ENCODE measurements around the gene BANK1. TPM values are rescaled to one million over a fixed set of nuclear protein-coding genes. Genes with fewer than 3 reads are reported as not detected.

BANK1 gene
- total and polyA plus RNA-seq, 2 donors from 2014 or later, result 1.8 to 7.4 TPM

DNA sequence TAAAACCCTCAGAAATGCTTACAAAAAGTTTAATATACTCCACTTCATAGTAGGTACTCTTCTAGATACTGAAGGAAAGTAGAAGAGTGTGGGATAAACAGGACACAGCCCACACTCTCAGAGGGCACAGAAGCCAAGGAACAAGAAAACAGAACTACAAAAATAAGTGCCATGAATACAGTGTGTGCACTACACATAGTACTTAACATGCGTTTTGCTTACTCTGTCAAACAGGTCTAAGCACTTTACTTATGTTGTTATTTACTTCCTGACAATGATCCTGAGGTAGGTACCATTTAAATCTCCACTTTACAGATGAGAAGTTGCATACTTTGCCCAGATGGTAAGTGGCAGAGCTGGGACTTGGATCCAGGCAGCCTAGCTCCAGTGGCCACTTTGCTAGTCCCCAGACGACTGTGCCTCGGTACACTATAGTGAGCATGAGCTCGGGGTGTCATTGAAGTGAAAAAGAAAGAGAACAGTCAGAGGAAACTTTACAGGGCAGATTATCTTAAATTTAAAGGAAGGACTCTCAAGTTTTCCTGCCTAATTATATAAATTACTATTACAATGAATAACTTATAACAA is 120.3 kb downstream of the BANK1 start:
- TF ChIP-seq, protein P1, sequence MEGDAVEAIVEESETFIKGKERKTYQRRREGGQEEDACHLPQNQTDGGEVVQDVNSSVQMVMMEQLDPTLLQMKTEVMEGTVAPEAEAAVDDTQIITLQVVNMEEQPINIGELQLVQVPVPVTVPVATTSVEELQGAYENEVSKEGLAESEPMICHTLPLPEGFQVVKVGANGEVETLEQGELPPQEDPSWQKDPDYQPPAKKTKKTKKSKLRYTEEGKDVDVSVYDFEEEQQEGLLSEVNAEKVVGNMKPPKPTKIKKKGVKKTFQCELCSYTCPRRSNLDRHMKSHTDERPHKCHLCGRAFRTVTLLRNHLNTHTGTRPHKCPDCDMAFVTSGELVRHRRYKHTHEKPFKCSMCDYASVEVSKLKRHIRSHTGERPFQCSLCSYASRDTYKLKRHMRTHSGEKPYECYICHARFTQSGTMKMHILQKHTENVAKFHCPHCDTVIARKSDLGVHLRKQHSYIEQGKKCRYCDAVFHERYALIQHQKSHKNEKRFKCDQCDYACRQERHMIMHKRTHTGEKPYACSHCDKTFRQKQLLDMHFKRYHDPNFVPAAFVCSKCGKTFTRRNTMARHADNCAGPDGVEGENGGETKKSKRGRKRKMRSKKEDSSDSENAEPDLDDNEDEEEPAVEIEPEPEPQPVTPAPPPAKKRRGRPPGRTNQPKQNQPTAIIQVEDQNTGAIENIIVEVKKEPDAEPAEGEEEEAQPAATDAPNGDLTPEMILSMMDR (IDR thresholded peaks at IDR 0.05; ENCODE audit: borderline replicate concordance, extremely low read depth, insufficient read depth), result no peak
- H3K9ac ChIP-seq (ENCODE audit: low read length in 3 of 3), result no peak overlapping the region
- DNase-seq (no peak), FAIRE-seq (no peak)
- H3K36me3 ChIP-seq (ENCODE audit: control insufficient read depth in 2 of 3, insufficient read depth in 3 of 3, low read length in 3 of 3), result no peaks in the 10 kb centered on the region
- intact Hi-C loops (cut with DNase I), result no loop called here
- H3K27ac ChIP-seq (ENCODE audit: low read depth in 2 of 2, low read length in 2 of 2), result no peak overlapping the region
- no peak overlapping the region for H3K4me3 ChIP-seq (ENCODE audit: low read length in 3 of 3)
- H3K9me3 ChIP-seq (ENCODE audit: control insufficient read depth in 2 of 3, insufficient read depth in 1 of 3, low read length in 3 of 3), result no peaks in the 10 kb centered on the region
- no peaks in the 10 kb centered on the region for H3K27me3 ChIP-seq (ENCODE audit: control insufficient read depth, insufficient read depth, low read length)
- no peaks in the 10 kb centered on the region for H3K4me1 ChIP-seq (ENCODE audit: control insufficient read depth in 2 of 3, insufficient read depth in 2 of 3, low read depth in 1 of 3, low read length in 3 of 3)

DNA sequence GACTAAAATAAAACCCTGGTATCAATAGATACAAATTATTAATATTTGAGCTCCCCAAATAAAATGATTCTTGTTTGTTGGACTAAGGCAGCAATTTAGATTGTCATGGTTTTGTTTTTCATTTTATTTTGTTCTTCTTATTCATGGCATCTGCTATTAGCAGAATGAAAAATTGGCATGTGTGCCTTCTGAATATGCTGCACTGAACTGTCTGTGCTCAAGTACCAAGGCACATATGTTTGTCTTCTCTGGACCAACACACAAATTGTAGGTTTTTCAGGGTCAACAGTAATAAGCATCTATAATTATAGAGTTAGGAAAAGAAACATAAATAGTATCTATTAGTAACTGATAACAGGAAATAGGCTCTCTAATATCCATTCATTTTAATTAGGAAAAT is 121.1 kb downstream of the BANK1 start:
- no peaks in the 10 kb centered on the region for H3K36me3 ChIP-seq (ENCODE audit: control insufficient read depth in 2 of 3, insufficient read depth in 3 of 3, low read length in 3 of 3)
- no peaks in the 10 kb centered on the region for H3K27me3 ChIP-seq (ENCODE audit: control insufficient read depth, insufficient read depth, low read length)
- no peak overlapping the region for H3K9ac ChIP-seq (ENCODE audit: low read length in 3 of 3)
- no peak for DNase-seq
- no peak for FAIRE-seq
- TF ChIP-seq, protein P1 (IDR thresholded peaks at IDR 0.05; ENCODE audit: borderline replicate concordance, extremely low read depth, insufficient read depth), result no peak
- no peaks in the 10 kb centered on the region for H3K9me3 ChIP-seq (ENCODE audit: control insufficient read depth in 2 of 3, insufficient read depth in 1 of 3, low read length in 3 of 3)
- no peak overlapping the region for H3K4me3 ChIP-seq (ENCODE audit: low read length in 3 of 3)
- intact Hi-C loops (cut with DNase I), result no loop called here
- no peak overlapping the region for H3K27ac ChIP-seq (ENCODE audit: low read depth in 2 of 2, low read length in 2 of 2)
- H3K4me1 ChIP-seq (ENCODE audit: control insufficient read depth in 2 of 3, insufficient read depth in 2 of 3, low read depth in 1 of 3, low read length in 3 of 3), result no peaks in the 10 kb centered on the region

DNA sequence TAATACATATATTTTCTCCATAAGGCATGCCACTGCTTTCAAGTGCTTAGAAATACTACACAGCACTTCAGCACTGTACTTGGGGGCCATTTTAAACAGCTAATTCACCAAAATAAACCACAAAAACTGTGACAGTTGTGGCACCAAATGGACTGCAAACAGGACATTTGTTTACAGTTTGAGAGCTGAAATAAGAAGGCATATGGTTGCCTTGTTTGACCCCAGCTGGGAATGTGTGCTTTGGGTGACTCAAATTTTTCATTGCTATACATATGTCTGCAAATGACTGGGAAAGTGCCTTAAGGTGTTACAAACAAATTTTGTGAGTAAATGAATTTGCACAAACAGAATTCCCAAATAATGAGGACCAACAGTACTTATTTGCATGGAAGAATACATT is 124.2 kb downstream of the BANK1 start:
- Histone ChIP-seq H3K4me1 (ENCODE audit: control insufficient read depth in 2 of 3, insufficient read depth in 2 of 3, low read depth in 1 of 3, low read length in 3 of 3) (no peaks in the 10 kb centered on the region), H3K27me3 (ENCODE audit: control insufficient read depth, insufficient read depth, low read length) (no peaks in the 10 kb centered on the region), H3K9ac (ENCODE audit: low read length in 3 of 3) (no peak overlapping the region), H3K4me3 (ENCODE audit: low read length in 3 of 3) (no peak overlapping the region), H3K27ac (ENCODE audit: low read depth in 2 of 2, low read length in 2 of 2) (no peak overlapping the region), H3K36me3 (ENCODE audit: control insufficient read depth in 2 of 3, insufficient read depth in 3 of 3, low read length in 3 of 3) (no peaks in the 10 kb centered on the region), H3K9me3 (ENCODE audit: control insufficient read depth in 2 of 3, insufficient read depth in 1 of 3, low read length in 3 of 3) (no peaks in the 10 kb centered on the region)
- no peak for DNase-seq
- intact Hi-C loops (cut with DNase I), result no loop called here
- TF ChIP-seq, protein P1 (IDR thresholded peaks at IDR 0.05; ENCODE audit: borderline replicate concordance, extremely low read depth, insufficient read depth), result no peak
- no peak for FAIRE-seq
